Muscle layer of duodenum (tissue), 2 donors: Measurements from ENCODE around the gene MSMO1.

ENCODE experiments used
- H3K27ac ChIP-seq: one replicate; pipeline ENCODE4 v1.7.0; 2013; ENCODE audit warnings: mild to moderate bottlenecking, low read length
- H3K27me3 ChIP-seq: one replicate; pipeline ENCODE4 v1.7.0; 2013; ENCODE audit warnings: low read depth, mild to moderate bottlenecking, control low read depth, low read length
- H3K36me3 ChIP-seq, 2 donors: one replicate each; pipeline ENCODE4 v1.7.0; 2013; ENCODE audit warnings: low read length in 2 of 2, control low read depth in 1 of 2, mild to moderate bottlenecking in 1 of 2; ENCODE audit not compliant: insufficient read depth in 2 of 2, control insufficient read depth in 1 of 2
- H3K4me1 ChIP-seq, 2 donors: one replicate each; pipeline ENCODE4 v1.7.0; 2013; ENCODE audit warnings: low read length in 2 of 2, mild to moderate bottlenecking in 2 of 2, control low read depth in 1 of 2, moderate library complexity in 1 of 2; ENCODE audit not compliant: insufficient read depth in 2 of 2, control insufficient read depth in 1 of 2
- H3K4me3 ChIP-seq, 2 donors: one replicate each; pipeline ENCODE4 v1.7.0; 2013; ENCODE audit warnings: low read length in 2 of 2, low read depth in 1 of 2, mild to moderate bottlenecking in 1 of 2
- H3K9me3 ChIP-seq, 2 donors: one replicate each; pipeline ENCODE4 v1.7.0; 2013; ENCODE audit warnings: low read length in 2 of 2, control low read depth in 1 of 2, mild to moderate bottlenecking in 1 of 2; ENCODE audit not compliant: control insufficient read depth in 1 of 2
- donor health status: healthy.

The MSMO1 gene

DNA sequence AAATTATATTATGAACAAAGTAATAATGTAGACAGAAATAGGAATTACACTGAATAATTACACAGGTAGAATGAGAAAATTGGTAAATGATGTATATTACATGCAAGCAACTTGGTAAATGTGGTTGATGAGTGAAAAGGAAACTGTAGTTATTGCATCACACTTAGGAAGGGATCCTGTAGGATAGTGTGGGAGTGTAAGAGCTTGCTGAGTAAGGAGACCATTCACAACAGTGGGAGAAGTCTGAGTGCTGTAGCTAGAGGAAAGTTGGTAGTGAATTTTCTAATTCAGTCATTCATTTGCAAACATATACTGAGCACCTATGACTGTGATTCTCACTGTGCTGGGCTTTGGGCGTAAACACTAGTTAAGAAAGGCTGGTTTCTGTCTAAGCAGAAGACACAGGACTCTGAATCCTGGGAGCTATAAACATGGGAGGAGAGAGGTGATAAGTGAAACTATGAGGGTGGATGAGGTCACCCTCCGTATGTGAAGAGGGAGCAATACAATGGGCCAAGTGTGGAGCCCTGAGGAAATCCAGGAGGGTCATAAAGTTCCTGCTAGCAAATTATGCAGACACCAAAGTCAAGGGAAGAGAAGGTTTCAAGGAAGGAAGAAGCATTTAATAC is 37.1 kb downstream of the MSMO1 start:
- no peaks in the 10 kb centered on the region for H3K27me3 ChIP-seq
- no peak overlapping the region for H3K27ac ChIP-seq
- no peaks in the 10 kb centered on the region for H3K9me3 ChIP-seq
- H3K4me1 ChIP-seq, result no peaks in the 10 kb centered on the region
- H3K36me3 ChIP-seq, result no peaks in the 10 kb centered on the region
- H3K4me3 ChIP-seq, result no peak overlapping the region

DNA sequence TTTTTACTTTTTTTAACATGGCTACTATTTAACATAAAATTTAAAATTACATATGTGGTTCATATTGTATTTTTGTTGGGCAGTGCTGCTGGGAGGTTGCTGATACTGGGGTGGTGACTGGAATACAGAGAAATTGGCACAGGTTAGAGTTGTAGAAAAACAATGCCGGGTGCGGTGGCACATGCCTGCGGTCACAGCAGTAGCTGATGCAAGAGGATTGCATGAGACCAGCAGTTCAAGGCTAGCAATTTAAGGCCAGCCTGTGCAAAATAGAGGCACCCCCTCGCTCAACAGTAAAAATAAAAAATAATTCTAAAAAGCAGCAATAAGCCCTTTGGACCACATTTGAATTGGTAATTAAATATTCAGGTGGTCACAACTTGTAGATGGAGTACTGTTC is 39.6 kb downstream of the MSMO1 start:
- H3K4me3 ChIP-seq, result no peak overlapping the region
- no peaks in the 10 kb centered on the region for H3K36me3 ChIP-seq
- no peak overlapping the region for H3K27ac ChIP-seq
- H3K27me3 ChIP-seq, result no peaks in the 10 kb centered on the region
- H3K9me3 ChIP-seq, result no peaks in the 10 kb centered on the region
- H3K4me1 ChIP-seq, result no peaks in the 10 kb centered on the region

DNA sequence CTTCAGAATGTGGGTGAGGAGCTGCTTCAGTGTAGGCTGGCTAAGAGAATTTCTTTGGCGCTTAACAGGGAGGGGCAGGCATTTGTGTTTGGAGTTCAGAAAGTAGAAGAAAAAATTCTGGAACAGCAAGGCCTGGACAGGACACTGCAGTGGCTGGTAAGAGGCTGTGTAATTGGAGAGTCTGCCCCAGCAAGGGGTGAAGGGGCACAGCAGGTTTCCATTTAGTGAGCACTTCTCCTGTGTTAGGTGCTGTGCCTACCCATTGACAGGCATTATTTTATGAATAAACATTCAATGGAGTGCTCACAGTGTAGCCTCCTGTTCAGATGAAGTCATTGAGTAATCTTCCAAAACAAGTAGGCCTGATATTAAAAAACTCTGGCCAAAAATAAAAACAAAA is 40.6 kb downstream of the MSMO1 start:
- Histone ChIP-seq H3K9me3 (no peaks in the 10 kb centered on the region), H3K4me3 (no peak overlapping the region), H3K27ac (no peak overlapping the region), H3K36me3 (no peaks in the 10 kb centered on the region), H3K4me1 (no peaks in the 10 kb centered on the region), H3K27me3 (no peaks in the 10 kb centered on the region)

DNA sequence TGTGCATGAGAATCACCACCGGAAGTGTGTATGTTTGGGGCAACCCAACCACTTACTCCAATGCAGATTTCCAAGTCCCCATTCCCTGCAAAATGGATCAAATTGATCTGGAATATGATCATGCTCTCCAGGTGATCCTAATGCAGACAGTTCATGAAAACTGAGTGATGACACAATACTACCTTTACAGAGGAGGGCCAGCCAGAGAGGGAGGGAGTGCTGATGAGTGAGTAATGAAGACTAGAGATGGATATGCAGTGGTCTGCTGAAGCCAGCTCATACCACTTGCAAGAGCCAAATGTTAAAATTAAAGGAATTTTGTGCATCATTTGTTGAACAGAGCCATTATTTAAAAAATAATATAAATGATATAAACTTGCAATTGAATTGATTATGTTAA is 41.1 kb downstream of the MSMO1 start:
- Histone ChIP-seq H3K4me1 (no peaks in the 10 kb centered on the region), H3K27me3 (no peaks in the 10 kb centered on the region), H3K4me3 (no peak overlapping the region), H3K36me3 (no peaks in the 10 kb centered on the region), H3K27ac (no peak overlapping the region), H3K9me3 (no peaks in the 10 kb centered on the region)

DNA sequence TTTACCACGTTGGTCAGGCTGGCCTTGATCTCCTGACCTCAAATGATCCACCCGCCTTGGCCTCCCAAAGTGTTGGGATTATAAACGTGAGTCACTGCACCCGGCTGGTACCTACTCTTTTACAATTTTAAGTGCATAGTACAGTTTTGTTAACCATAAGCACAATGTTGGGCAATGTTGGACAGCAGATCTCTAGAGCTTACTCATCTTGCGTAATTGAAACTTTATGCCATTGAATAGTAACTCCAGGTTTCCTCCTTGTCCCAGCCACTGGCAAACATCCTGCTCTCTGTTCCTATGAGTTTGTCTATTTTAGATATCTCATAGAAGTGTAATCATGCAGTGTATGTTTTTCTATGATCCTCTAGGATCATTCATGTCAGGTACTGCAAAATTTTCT is 42.1 kb downstream of the MSMO1 start:
- H3K27me3 ChIP-seq, result no peaks in the 10 kb centered on the region
- H3K9me3 ChIP-seq, result no peaks in the 10 kb centered on the region
- no peak overlapping the region for H3K27ac ChIP-seq
- no peaks in the 10 kb centered on the region for H3K36me3 ChIP-seq
- no peak overlapping the region for H3K4me3 ChIP-seq
- H3K4me1 ChIP-seq, result no peaks in the 10 kb centered on the region

DNA sequence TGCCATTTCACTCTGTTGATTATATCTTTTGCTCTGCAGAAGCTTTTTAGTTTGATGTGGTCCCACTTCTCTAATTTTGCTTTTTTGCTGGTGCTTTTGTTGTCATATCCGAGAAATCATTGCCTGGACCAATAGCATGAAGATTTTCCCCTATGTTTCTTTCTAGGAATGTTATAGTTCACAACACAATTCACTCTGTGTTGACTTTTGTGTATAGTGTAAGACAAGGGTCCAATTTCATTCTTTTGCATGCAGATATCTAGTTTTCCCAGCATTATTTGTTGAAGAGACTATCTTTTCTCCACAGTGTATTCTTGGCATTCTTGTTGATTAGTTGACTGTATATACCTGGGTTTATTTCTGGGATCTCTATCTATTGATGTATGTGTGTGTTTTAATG is 43.1 kb downstream of the MSMO1 start:
- H3K9me3 ChIP-seq, result no peaks in the 10 kb centered on the region
- no peaks in the 10 kb centered on the region for H3K36me3 ChIP-seq
- H3K4me3 ChIP-seq, result no peak overlapping the region
- no peak overlapping the region for H3K27ac ChIP-seq
- no peaks in the 10 kb centered on the region for H3K4me1 ChIP-seq
- H3K27me3 ChIP-seq, result no peaks in the 10 kb centered on the region

DNA sequence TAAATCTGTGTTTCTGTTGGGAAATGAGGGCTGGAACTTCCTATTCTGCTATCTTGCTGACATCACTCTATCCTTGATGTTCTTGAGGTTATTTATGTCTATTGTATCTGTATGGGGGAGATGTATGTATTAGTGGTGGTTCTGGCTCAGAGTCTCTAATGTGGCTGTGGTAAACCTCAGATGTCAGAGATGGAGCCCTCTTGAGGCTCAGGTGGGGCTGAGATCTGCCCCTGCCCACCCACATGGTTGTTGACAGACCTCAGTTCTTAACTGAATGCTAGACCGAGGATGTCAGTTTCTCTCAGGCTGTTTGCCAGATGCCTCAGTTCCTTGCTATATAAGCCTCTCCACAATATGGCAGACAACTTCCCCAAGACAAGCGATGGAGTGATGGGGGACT is 48.0 kb downstream of the MSMO1 start:
- Histone ChIP-seq H3K4me3 (no peak overlapping the region), H3K4me1 (no peaks in the 10 kb centered on the region), H3K9me3 (no peaks in the 10 kb centered on the region), H3K36me3 (no peaks in the 10 kb centered on the region), H3K27me3 (peaks cover 6% of the 10 kb centered on the region), H3K27ac (no peak overlapping the region)

DNA sequence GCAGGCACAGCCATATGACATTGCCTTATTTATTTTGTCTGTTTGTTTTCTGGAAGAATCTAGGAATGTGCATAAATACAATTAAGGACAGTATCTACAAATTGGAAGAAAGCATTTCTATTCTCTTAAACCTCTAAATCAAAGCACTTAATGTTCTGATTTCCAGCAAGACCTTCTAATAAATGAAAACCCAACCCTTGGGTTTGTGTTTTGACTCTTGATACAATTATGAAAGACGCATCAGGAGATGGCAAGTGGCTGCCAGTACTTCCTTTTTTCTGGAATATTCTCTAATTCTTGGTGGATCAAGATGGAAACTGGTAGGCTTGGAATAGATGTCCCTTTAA is 50.9 kb downstream of the MSMO1 start:
- Histone ChIP-seq H3K4me3 (peak overlapping the region; percentile 62 to 70), H3K27ac (peak overlapping the region; percentile 22)

DNA sequence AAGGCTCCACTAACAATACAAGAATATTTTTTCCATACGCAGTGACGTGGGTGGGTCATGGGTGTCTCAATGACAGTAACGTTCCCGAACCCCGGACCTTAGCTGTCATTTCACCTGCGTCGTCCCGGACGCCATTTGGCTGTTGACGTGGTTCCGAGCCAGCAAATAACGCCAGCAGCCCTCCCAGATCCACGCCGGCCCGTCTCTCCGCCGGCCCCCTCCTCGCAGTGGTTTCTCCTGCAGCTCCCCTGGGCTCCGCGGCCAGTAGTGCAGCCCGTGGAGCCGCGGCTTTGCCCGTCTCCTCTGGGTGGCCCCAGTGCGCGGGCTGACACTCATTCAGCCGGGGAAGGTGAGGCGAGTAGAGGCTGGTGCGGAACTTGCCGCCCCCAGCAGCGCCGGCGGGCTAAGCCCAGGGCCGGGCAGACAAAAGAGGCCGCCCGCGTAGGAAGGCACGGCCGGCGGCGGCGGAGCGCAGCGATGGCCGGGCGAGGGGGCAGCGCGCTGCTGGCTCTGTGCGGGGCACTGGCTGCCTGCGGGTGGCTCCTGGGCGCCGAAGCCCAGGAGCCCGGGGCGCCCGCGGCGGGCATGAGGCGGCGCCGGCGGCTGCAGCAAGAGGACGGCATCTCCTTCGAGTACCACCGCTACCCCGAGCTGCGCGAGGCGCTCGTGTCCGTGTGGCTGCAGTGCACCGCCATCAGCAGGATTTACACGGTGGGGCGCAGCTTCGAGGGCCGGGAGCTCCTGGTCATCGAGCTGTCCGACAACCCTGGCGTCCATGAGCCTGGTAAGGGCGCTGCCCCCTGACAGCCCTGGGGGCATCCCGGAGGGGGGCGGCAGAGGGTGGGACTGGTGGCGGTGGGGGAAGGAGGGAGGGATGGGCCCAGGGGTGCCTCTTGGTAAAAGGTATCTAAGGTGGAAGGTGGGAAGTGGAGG is 51.5 kb downstream of the MSMO1 start, which contains the start of gene CPE:
CPE (plus strand) TSS at position 264 of the 933 bp plus-strand sequence; CDS start at position 478, 214 bp downstream.
- peak within 1 kb of the TSS; percentile 22 for H3K27ac ChIP-seq
- H3K27me3 ChIP-seq, result peaks cover 6% of the 10 kb centered on the region
- H3K4me1 ChIP-seq, result no peaks in the 10 kb centered on the region
- H3K4me3 ChIP-seq, result peak within 1 kb of the TSS; percentile 62 to 70
- H3K9me3 ChIP-seq, result no peaks in the 10 kb centered on the region
- H3K36me3 ChIP-seq, result no peaks in the 10 kb centered on the region

More for the DNA sequence above, 50.9 kb downstream of the MSMO1 start:
- no peaks in the 10 kb centered on the region for H3K9me3 ChIP-seq
- H3K36me3 ChIP-seq, result no peaks in the 10 kb centered on the region
- peaks cover 6% of the 10 kb centered on the region for H3K27me3 ChIP-seq
- H3K4me1 ChIP-seq, result no peaks in the 10 kb centered on the region

DNA sequence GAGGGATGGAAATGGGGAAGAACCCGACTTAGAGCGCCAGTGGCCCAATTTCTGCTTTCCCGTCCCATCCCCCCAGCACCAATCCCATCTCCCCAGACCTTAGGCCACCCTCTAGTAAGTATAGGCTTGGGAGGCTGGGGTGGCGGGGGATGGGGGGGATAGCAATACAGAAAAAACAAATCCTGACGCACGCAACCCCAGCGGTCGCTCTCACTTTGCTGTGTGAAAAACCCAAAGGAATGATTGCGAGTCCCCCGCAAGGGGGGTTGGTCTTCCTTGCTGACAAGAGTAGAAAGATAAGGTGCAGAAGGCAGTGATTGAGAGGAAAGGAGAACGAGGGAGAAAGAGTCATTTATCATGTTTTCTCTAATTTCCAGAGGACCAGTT is 52.2 kb downstream of the MSMO1 start:
- Histone ChIP-seq H3K4me3 (peak overlapping the region; percentile 1 to 70), H3K36me3 (no peaks in the 10 kb centered on the region), H3K27me3 (peaks cover 6% of the 10 kb centered on the region), H3K27ac (no peak overlapping the region), H3K9me3 (no peaks in the 10 kb centered on the region), H3K4me1 (no peaks in the 10 kb centered on the region)

DNA sequence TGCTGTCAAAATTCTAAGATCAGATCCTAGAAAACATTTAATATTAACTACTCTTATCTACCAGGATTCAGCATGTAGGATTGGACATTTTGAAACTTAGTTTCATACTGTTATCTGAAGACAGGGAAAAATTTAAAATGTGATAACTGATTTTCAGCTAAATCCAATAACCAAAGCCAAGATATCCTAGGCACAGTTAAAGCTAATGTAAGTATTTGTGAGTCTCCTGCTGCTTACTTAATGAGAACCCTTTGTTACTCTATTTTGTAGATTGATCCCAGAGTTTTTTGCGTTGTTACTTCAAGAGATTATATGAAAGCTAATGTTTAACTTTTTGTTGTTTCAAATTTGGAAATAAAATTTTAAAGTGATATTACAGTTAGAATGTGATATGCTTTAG is 53.3 kb downstream of the MSMO1 start:
- H3K27ac ChIP-seq, result no peak overlapping the region
- no peak overlapping the region for H3K4me3 ChIP-seq
- no peaks in the 10 kb centered on the region for H3K4me1 ChIP-seq
- H3K9me3 ChIP-seq, result no peaks in the 10 kb centered on the region
- peaks cover 6% of the 10 kb centered on the region for H3K27me3 ChIP-seq
- H3K36me3 ChIP-seq, result no peaks in the 10 kb centered on the region
